Ovary (tissue), 3 donors: Measurements from ENCODE around the gene RTF1.
"Not testable (repeated sequence)": the region's sequence is repeated elsewhere in the genome, so short reads cannot be mapped to it uniquely, and the experiment has no call there.

Experiments
- CTCF ChIP-seq, 3 donors: fragments of 450-650 bp in 2 of 3; fragments of 200-600 bp in 1 of 3; IDR thresholded peaks; one replicate each; pipeline versions ENCODE4 v1.5.1 to v1.8.0; 2016 to 2022; ENCODE audit warnings: antibody characterized with exemption in 3 of 3, mild to moderate bottlenecking in 1 of 3
- EP300 ChIP-seq: sonication (generic); formaldehyde crosslinking; IDR thresholded peaks from one replicate; pipeline ENCODE4 v1.6.1; 2017; ENCODE audit warnings: antibody characterized with exemption
- POLR2A ChIP-seq: fragments of 450-650 bp; IDR thresholded peaks from one replicate; pipeline ENCODE4 v1.6.1; 2017; ENCODE audit warnings: antibody characterized with exemption, mild to moderate bottlenecking, moderate library complexity
- donor health status: DM: no; HTN: no; CAD: no.

- TF ChIP-seq CTCF (IDR thresholded peaks at IDR 0.05); POLR2A; EP300: not testable (repeated sequence)
Observed at GRCh38 chr15:41383974-41384749, 32.7 kb upstream of the RTF1 start.
